Neural progenitor cell (in vitro differentiated cells): Measurements from ENCODE around the gene HOXA10.

Experiments used
- CTCF ChIP-seq: fragments of 200-600 bp; sonication (generic); IDR thresholded peaks from 2 replicates; pipeline ENCODE4 v1.5.1; 2017; ENCODE audit warnings: antibody characterized with exemption, mild to moderate bottlenecking
- EZH2 ChIP-seq: fragments of 200-600 bp; sonication (generic); IDR thresholded peaks from 2 replicates; pipeline ENCODE4 v1.6.1; 2017; ENCODE audit warnings: antibody characterized with exemption, mild to moderate bottlenecking, moderate library complexity

DNA sequence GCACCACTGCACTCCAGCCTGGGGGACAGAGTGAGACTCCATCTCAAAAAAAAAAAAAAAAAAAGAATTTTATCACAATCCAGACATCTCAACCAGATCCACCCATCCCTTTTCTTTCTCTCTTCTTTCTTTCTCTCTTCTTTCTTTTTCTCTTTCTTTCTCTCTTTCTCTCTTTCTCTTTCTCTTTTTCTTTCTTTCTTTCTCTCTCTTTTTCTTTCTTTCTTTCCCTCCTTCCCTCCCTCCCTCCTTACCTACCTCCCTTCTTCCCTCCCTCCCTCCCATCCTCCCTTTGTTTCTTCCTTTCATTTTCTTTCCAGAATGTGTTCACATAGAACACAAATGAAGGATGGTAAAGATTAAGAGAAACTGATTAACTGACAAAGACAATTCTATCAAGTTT, 43.8 kb upstream of the HOXA10 start:
- TF ChIP-seq CTCF (no peak), EZH2 (no peak)
